ACC112 (cell line): ENCODE data around the gene MYO10.

Source experiments
- H2AFZ ChIP-seq: fragments of 200-600 bp; sonication (generic); one replicate; pipeline ENCODE4 v1.6.0; 2017; ENCODE audit warnings: antibody characterized with exemption, low read length; ENCODE audit not compliant: unreplicated experiment
- H3K27ac ChIP-seq: fragments of 200-600 bp; sonication (generic); 2 replicates; pipeline ENCODE4 v1.5.1; 2014; ENCODE audit warnings: low read depth, mild to moderate bottlenecking, antibody characterized with exemption, low read length, moderate library complexity
- H3K27me3 ChIP-seq: fragments of 200-600 bp; sonication (generic); 2 replicates; pipeline ENCODE4 v1.6.1; 2014; ENCODE audit warnings: mild to moderate bottlenecking, antibody characterized with exemption, low read length, moderate library complexity, mixed read lengths; ENCODE audit not compliant: insufficient read depth
- H3K36me3 ChIP-seq: fragments of 200-600 bp; sonication (generic); 2 replicates; pipeline ENCODE4 v1.6.1; 2016; ENCODE audit warnings: mild to moderate bottlenecking, antibody characterized with exemption, low read length, moderate library complexity, mixed read lengths; ENCODE audit not compliant: insufficient read depth
- H3K4me1 ChIP-seq: fragments of 200-600 bp; sonication (generic); one replicate; pipeline ENCODE4 v1.6.1; 2016; ENCODE audit warnings: low read length, mixed read lengths; ENCODE audit not compliant: insufficient read depth, unreplicated experiment, control insufficient read depth
- H3K4me3 ChIP-seq: fragments of 200-600 bp; sonication (generic); 2 replicates; pipeline ENCODE4 v1.5.1; 2014; ENCODE audit warnings: mild to moderate bottlenecking, low read depth, low read length
- H3K79me2 ChIP-seq: fragments of 200-600 bp; sonication (generic); one replicate; pipeline ENCODE4 v1.6.0; 2016; ENCODE audit warnings: low read length; ENCODE audit not compliant: control insufficient read depth, unreplicated experiment, insufficient read depth

Gene MYO10

DNA sequence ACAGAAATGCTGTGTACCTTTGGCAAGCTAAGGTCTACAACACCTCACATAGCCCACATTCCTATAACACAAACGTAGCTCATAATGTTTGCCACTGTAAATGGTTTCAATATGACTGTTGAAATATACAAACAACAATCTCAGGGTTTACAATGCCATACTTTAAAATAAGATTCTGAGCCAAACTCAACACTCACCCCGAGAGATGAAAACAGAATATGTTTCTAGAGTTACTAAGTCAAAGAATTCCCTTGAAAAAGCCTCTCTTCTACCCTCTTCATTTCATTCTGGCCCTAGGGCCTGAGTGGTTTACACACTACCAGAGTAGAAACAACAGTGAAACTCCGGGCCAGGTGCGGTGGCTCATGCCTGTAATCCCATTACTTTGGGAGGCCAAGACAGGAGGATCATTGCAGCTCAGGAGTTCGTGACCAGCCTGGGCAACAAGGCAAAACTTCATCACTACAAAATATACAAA, 72.6 kb downstream of the MYO10 start:
- H2AFZ ChIP-seq: no peak overlapping the region
- H3K4me1 ChIP-seq: peaks cover 18% of the 10 kb centered on the region
- H3K27me3 ChIP-seq: no peaks in the 10 kb centered on the region
- no peak overlapping the region for H3K27ac ChIP-seq
- H3K4me3 ChIP-seq: no peak overlapping the region
- peaks cover 84% of the 10 kb centered on the region for H3K79me2 ChIP-seq
- peaks cover 6% of the 10 kb centered on the region; the same call in 1 of the 2 replicates for H3K36me3 ChIP-seq

DNA sequence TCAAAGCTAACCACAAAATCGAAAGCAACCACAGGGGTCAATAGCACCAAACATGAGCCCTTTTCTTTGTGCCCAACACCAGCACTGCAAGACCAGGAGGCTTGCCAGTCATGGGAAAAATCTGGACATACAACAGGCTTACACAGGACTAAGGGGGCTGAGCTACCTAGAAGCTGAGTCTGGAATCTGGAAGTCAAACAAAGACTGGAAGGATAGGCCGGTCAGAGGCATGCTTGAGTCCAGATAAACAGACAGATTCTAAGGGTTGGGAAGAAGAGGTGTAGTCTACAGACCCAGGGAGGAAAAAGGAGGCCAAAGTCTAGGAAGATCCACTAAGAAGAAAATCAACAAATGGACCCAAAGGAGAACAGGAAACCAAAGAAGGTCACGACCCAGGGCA, 73.3 kb downstream of the MYO10 start:
- peaks cover 83% of the 10 kb centered on the region for H3K79me2 ChIP-seq
- H3K27ac ChIP-seq: no peak overlapping the region
- H2AFZ ChIP-seq: no peak overlapping the region
- H3K27me3 ChIP-seq: no peaks in the 10 kb centered on the region
- peaks cover 6% of the 10 kb centered on the region; the same call in 1 of the 2 replicates for H3K36me3 ChIP-seq
- H3K4me3 ChIP-seq: no peak overlapping the region
- peaks cover 18% of the 10 kb centered on the region for H3K4me1 ChIP-seq

DNA sequence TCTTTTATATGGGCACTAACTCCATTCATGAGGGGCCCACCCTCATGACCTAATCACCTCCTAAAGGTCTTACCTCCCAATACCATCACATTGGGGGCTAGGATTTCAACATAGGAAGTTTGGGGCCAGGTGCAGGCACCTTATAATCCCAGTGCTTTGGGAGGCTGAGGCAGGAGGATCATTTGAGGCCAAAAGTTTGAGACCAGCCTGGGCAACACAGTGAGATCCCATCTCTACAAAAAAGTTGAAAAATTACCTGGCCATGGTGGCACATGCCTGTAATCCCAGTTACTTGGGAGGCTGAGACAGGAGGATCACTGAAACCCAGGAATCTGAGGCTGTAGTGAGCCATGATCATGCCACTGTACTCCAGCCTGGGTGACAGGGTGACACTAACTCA, 76.7 kb downstream of the MYO10 start:
- H3K36me3 ChIP-seq: peaks cover 8% of the 10 kb centered on the region; the same call in 1 of the 2 replicates
- peaks cover 17% of the 10 kb centered on the region for H3K4me1 ChIP-seq
- H3K4me3 ChIP-seq: no peak overlapping the region
- H2AFZ ChIP-seq: no peak overlapping the region
- no peaks in the 10 kb centered on the region for H3K27me3 ChIP-seq
- peaks cover 78% of the 10 kb centered on the region for H3K79me2 ChIP-seq
- no peak overlapping the region for H3K27ac ChIP-seq

DNA sequence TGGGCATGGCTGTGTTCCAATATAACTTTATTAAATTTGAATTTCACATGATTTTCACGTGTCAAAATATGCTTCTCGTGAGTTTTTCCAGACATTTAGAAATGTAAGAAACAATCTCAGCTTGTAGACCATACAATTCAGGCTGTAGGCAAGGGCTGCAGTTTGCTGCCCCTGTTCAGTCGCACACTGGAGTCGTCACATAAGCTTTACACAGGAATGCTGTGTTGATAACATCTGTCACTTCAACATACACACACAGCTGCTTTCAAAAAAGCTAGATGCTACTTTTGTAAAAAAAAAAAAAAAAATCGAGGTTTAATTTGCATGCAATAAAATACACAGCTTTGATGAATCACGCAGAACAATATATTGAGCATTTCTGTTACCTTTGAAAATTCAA, 77.9 kb downstream of the MYO10 start:
- no peak overlapping the region for H3K27ac ChIP-seq
- H3K79me2 ChIP-seq: peaks cover 74% of the 10 kb centered on the region
- H2AFZ ChIP-seq: no peak overlapping the region
- peaks cover 11% of the 10 kb centered on the region for H3K4me1 ChIP-seq
- H3K4me3 ChIP-seq: no peak overlapping the region
- no peaks in the 10 kb centered on the region for H3K27me3 ChIP-seq
- H3K36me3 ChIP-seq: 0 out of 2 replicates have a peak, but pooled peaks cover 5% of the 10 kb centered on the region

DNA sequence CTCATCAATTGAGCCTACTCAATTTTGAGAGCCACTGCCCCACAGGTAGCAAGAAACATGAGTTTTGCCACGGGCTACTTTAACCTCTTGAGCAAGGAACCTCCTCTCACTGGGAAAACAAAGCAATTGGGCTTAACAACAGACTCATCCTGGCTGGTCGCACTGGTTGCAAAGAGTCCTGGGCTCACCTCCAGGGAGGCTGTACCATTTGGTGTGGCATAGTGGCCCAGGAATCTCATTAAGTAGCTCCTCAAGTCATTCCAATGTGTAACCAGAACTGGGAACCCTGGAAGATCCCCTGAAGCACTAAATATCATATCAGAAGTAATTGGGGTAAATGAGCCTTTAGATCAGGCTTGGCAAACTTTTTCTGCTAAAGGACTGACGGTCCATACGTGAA, 78.5 kb downstream of the MYO10 start:
- no peak overlapping the region for H2AFZ ChIP-seq
- no peak overlapping the region for H3K4me3 ChIP-seq
- 0 out of 2 replicates have a peak, but pooled peaks cover 5% of the 10 kb centered on the region for H3K36me3 ChIP-seq
- H3K4me1 ChIP-seq: peaks cover 9% of the 10 kb centered on the region
- no peak overlapping the region for H3K27ac ChIP-seq
- H3K27me3 ChIP-seq: no peaks in the 10 kb centered on the region
- H3K79me2 ChIP-seq: peaks cover 72% of the 10 kb centered on the region

DNA sequence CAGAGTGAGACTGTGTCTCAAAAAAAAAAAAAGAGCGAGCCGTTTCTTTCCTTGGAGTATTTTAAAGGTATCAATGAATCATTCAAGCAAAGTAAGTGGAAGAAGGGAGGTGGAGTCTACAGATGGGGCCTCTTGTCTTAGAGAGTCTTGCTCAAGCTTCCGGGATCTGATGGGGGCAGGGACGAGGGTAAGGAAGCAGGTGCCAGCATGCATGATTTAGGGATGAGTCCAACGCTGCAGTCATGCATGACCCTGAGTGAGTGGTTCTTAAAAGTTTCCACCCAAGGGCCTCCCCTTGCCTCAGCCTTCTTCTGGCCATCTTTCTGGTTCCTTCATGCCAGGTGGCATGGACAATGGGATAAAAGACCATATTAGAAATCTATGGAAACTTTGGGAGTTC, 79.6 kb downstream of the MYO10 start:
- Histone ChIP-seq H3K27ac (no peak overlapping the region), H3K27me3 (no peaks in the 10 kb centered on the region), H3K4me1 (peaks cover 12% of the 10 kb centered on the region), H3K36me3 (0 out of 2 replicates have a peak, but pooled peaks cover 5% of the 10 kb centered on the region), H3K79me2 (peaks cover 69% of the 10 kb centered on the region), H3K4me3 (no peak overlapping the region), H2AFZ (no peak overlapping the region)

DNA sequence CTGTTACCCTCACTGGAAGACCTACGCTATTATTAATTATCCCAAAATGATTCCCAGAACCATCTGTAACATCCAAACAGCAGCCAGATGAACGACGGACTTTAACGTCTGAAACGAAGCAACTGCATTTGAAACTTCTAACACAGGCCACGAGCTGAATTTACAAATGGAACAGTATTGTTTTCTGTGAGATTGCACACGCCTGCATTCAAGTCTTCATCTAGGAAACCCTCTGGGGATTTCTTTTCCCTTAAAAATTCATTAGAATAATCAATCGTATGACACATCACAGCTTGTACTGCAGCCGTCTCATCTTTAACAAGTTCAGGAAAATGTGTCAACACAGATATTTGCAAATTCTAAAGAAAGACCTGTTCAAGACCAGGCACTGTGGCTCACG, 80.2 kb downstream of the MYO10 start:
- Histone ChIP-seq H2AFZ (no peak overlapping the region), H3K36me3 (0 out of 2 replicates have a peak, but pooled peaks cover 5% of the 10 kb centered on the region), H3K4me1 (peaks cover 12% of the 10 kb centered on the region), H3K27ac (no peak overlapping the region), H3K27me3 (no peaks in the 10 kb centered on the region), H3K79me2 (peaks cover 72% of the 10 kb centered on the region), H3K4me3 (no peak overlapping the region)

DNA sequence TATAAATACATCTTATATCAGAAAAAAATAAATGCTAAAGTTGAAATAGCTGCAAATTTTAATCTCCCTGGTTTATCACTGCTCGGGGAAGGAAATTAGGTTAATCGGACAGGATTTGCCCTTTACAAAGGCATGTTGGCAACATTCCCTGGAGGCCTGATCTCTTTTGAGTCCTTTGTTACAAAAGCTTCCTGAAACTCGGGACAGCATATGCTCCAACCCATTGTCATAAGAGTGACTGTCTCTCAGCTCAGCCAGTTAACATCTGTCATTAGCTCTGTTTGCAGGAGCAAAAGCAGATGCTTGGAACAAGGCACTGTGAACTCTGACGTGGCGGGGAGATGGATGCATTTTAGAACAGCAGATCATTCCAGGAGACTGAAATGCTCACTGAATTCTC, 80.6 kb downstream of the MYO10 start:
- no peak overlapping the region for H3K4me3 ChIP-seq
- no peak overlapping the region for H3K27ac ChIP-seq
- peaks cover 12% of the 10 kb centered on the region for H3K4me1 ChIP-seq
- H3K79me2 ChIP-seq: peaks cover 69% of the 10 kb centered on the region
- no peak overlapping the region for H2AFZ ChIP-seq
- 0 out of 2 replicates have a peak, but pooled peaks cover 5% of the 10 kb centered on the region for H3K36me3 ChIP-seq
- no peaks in the 10 kb centered on the region for H3K27me3 ChIP-seq

DNA sequence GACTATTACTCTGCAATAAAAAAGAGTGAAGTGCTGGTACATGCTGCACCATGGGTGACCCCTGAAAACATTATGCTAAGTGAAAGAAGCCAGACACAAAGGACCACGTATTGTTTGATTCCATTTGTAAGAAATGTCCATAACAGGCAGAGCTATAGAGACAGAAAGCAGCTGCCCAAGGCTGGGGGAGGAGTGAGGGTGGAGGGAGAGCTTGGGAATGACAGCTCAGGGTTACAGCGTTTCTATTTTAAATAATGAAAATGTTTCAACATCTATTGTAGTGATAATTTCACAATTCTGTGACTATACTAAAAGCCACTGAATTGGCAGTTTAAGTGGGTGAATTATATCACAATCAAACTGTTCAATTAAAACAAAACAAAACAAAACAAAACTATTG, 81.7 kb downstream of the MYO10 start:
- H3K27me3 ChIP-seq: no peaks in the 10 kb centered on the region
- no peak overlapping the region for H2AFZ ChIP-seq
- H3K79me2 ChIP-seq: peaks cover 64% of the 10 kb centered on the region
- no peak overlapping the region for H3K4me3 ChIP-seq
- no peak overlapping the region for H3K27ac ChIP-seq
- H3K4me1 ChIP-seq: peaks cover 12% of the 10 kb centered on the region
- 0 out of 2 replicates have a peak, but pooled peaks cover 5% of the 10 kb centered on the region for H3K36me3 ChIP-seq

DNA sequence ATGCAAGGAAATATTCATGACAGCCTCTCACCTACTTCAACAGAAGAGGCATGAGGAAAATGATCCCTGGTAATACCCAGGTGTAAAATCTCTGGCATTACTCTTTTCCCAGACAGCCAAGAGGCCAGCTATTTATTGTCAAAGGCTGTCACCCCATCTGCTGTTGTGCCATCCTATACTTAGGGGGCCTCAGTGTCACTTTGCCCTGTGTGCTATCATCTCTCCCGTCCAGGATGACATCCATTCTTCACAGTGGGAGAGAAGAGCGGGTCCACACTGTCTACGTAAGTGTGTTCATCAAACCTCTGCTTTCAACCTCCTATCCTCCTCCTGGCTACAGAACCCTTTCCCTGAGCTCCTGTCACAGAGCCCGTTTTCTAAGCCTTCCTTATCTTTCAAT, 82.6 kb downstream of the MYO10 start:
- Histone ChIP-seq H2AFZ (no peak overlapping the region), H3K36me3 (0 out of 2 replicates have a peak, but pooled peaks cover 5% of the 10 kb centered on the region), H3K27ac (no peak overlapping the region), H3K4me1 (peaks cover 12% of the 10 kb centered on the region), H3K79me2 (peaks cover 65% of the 10 kb centered on the region), H3K4me3 (no peak overlapping the region), H3K27me3 (no peaks in the 10 kb centered on the region)

DNA sequence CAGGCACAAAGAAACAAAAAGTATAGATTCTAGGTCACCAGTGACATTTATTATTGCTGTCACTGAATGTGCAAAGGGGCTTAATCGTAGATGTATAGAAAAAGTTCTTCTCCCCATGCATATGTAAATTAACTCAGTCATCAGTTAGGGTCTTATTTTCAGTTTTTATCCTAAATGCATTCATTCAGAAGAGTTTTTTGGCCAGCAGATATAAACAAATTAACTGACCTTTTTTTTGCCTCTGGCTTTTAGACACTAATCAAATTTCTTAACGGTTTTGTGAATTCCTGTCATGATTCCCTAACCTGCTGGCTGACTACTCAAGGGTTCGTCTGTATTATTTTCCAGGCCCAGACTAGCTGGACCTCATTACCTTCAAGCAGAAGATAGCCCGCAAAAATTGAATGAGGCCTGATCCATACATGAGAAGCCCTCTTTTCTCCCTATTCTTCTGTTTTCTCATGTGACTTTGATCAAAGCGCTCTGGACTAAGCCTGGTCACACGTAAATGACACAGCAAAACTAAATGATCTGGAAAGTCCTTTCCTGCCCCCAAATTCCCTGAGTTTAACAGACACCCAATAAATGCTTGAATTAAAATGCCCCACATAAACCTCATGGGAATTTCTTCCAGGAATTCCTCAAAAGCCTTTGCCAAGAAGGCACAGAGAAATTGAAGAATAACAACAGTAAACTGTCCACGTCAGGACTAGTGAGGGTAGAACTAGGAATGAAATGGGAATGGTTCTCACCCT, 83.7 kb downstream of the MYO10 start:
- Histone ChIP-seq H3K4me1 (peaks cover 12% of the 10 kb centered on the region), H2AFZ (no peak overlapping the region), H3K79me2 (peaks cover 68% of the 10 kb centered on the region), H3K27me3 (no peaks in the 10 kb centered on the region), H3K36me3 (0 out of 2 replicates have a peak, but pooled peaks cover 1% of the 10 kb centered on the region), H3K27ac (no peak overlapping the region), H3K4me3 (no peak overlapping the region)
